Fibroblast of pulmonary artery (primary cell): Measurements from ENCODE around the gene RPS23.
A peak's percentile ranks its signal among the peaks of the same experiment; 100 is the strongest.

Source experiments
- DNase-seq: peaks from one replicate; pipeline ENCODE4 v3.0.0-alpha.2; 2010; ENCODE audit warnings: low read depth
- H3K4me3 ChIP-seq: replicated peaks from 2 replicates; pipeline ENCODE4 v1.5.1; 2011; ENCODE audit warnings: low read depth, mild to moderate bottlenecking, control low read depth, low read length, moderate library complexity
- CTCF ChIP-seq: IDR thresholded peaks from 2 replicates; pipeline ENCODE4 v1.5.1; 2011; ENCODE audit warnings: mild to moderate bottlenecking, control low read depth, low read length, inconsistent platforms; ENCODE audit errors: missing control alignments

The RPS23 gene

GRCh38 chr5:82301190-82301589 lies 23.0 kb upstream of the RPS23 start:
- DNase-seq, result no peak
- no peak overlapping the region for H3K4me3 ChIP-seq
- no peak for TF ChIP-seq CTCF

DNA sequence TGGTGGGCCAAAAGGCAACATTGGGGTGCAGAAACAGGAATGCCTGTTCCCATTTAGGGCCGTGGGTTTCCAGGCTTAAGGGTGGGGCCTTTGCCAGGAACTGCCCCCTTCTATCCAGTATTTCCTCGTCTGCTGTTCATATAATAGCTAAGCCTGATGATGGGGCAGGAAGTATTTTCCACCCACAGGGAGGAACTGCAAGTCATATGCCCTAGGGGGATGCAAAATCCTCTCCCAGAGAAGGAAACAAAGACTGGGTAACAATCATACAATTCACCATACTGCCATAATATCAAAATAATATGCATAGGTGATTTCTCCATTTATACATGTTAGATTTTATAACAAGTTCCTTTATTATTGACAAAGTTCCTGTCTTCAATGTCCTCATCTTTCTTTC lies 20.5 kb upstream of the RPS23 start:
- no peak for DNase-seq
- TF ChIP-seq CTCF, result no peak
- H3K4me3 ChIP-seq, result no peak overlapping the region

GRCh38 chr5:82297711-82298110 lies 19.6 kb upstream of the RPS23 start:
- DNase-seq, result no peak
- no peak for TF ChIP-seq CTCF
- no peak overlapping the region for H3K4me3 ChIP-seq

DNA sequence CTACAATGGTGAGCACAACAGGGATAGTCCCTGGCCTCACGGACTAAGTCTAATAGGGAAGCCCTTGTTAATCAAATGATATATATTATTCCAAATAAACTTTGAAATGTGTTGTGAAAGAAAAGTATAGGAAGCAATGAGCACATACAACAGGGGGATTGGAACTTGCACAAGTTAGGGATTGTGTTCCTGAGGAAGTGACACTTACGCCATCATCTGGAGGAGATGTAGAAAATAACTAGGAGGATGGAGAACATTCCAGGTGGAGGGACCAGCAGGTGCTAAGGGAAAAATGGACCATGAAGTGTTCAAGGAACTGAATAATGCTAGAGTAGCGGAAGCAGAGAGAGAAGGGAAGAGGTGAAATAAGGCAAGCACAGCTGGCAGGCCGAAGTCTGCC lies 18.8 kb upstream of the RPS23 start:
- no peak overlapping the region for H3K4me3 ChIP-seq
- no peak for TF ChIP-seq CTCF
- DNase-seq, result no peak

GRCh38 chr5:82295959-82296531 lies 17.9 kb upstream of the RPS23 start:
- TF ChIP-seq CTCF, result no peak
- no peak for DNase-seq
- no peak overlapping the region for H3K4me3 ChIP-seq

- peak; percentile 26 for DNase-seq
- TF ChIP-seq CTCF, result no peak
- no peak overlapping the region for H3K4me3 ChIP-seq
Measured at GRCh38 chr5:82295144-82295543, 17.0 kb upstream of the RPS23 start.

DNA sequence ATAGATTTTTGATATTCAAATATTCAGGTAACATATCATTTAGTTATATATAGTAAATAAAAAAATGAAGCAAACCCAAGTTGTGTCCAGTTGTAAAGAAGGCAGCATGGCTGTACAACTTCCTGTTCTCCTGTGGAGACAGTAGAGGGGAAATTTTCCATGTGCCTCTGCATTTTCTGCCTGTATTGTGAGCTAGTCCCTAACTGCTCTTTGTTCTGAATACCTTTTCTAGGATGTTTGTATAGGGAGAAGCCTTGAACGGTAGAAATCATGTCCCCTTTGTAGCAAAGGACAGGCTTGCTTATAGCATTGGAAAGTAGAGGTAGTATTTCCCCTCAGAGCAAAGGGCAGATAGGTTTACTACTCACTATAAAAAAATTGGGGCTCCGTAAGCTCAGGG lies 13.3 kb upstream of the RPS23 start:
- no peak overlapping the region for H3K4me3 ChIP-seq
- DNase-seq, result no peak
- no peak for TF ChIP-seq CTCF
